ENCODE data around the gene SH3BGR.

Gene SH3BGR

GRCh38 chr21:39511102-39511501, 59.3 kb downstream of the SH3BGR start:
- Histone ChIP-seq H3K4me3 (replicated peaks; ENCODE audit: insufficient read depth, low read length) (no peak overlapping the region), H3K27me3 (ENCODE audit: insufficient read depth, poor library complexity, severe bottlenecking) (peaks cover 2% of the 10 kb centered on the region), H3K27ac (replicated peaks) (no peak overlapping the region)
- DNase-seq (ENCODE audit: low read depth in 1 of 2, low spot score in 1 of 2) = no peak
- no peak for TF ChIP-seq SPI1 (IDR thresholded peaks at IDR 0.05; ENCODE audit: borderline replicate concordance, low read depth)
- no peak for TF ChIP-seq POLR2AphosphoS5 (IDR thresholded peaks at IDR 0.05; ENCODE audit: low read depth)
- TF ChIP-seq GABPA (IDR thresholded peaks at IDR 0.05; ENCODE audit: low read depth) = no peak
- TF ChIP-seq CTCF (IDR thresholded peaks at IDR 0.05; ENCODE audit: insufficient read depth, low read length) = no peak
- TF ChIP-seq REST (IDR thresholded peaks at IDR 0.05; ENCODE audit: insufficient replicate concordance, low read depth) = no peak

GRCh38 chr21:39513735-39514134, 62.0 kb downstream of the SH3BGR start:
- H3K27me3 ChIP-seq (ENCODE audit: insufficient read depth, poor library complexity, severe bottlenecking) = peaks cover 2% of the 10 kb centered on the region
- TF ChIP-seq REST (IDR thresholded peaks at IDR 0.05; ENCODE audit: insufficient replicate concordance, low read depth) (no peak), GABPA (IDR thresholded peaks at IDR 0.05; ENCODE audit: low read depth) (no peak), POLR2AphosphoS5 (IDR thresholded peaks at IDR 0.05; ENCODE audit: low read depth) (no peak), CTCF (IDR thresholded peaks at IDR 0.05; ENCODE audit: insufficient read depth, low read length) (no peak), SPI1 (IDR thresholded peaks at IDR 0.05; ENCODE audit: borderline replicate concordance, low read depth) (no peak)
- no peak overlapping the region for H3K27ac ChIP-seq (replicated peaks)
- no peak for DNase-seq (ENCODE audit: low read depth in 1 of 2, low spot score in 1 of 2)
- H3K4me3 ChIP-seq (replicated peaks; ENCODE audit: insufficient read depth, low read length) = no peak overlapping the region

GRCh38 chr21:39515684-39516472, 64.1 kb downstream of the SH3BGR start:
- Histone ChIP-seq H3K27ac (replicated peaks) (no peak overlapping the region), H3K27me3 (ENCODE audit: insufficient read depth, poor library complexity, severe bottlenecking) (peaks cover 2% of the 10 kb centered on the region), H3K4me3 (replicated peaks; ENCODE audit: insufficient read depth, low read length) (no peak overlapping the region)
- DNase-seq (ENCODE audit: low read depth in 1 of 2, low spot score in 1 of 2) = no peak
- TF ChIP-seq GABPA (IDR thresholded peaks at IDR 0.05; ENCODE audit: low read depth) = no peak

- Histone ChIP-seq H3K27ac (replicated peaks) (no peak overlapping the region), H3K4me3 (replicated peaks; ENCODE audit: insufficient read depth, low read length) (no peak overlapping the region), H3K27me3 (ENCODE audit: insufficient read depth, poor library complexity, severe bottlenecking) (peaks cover 10% of the 10 kb centered on the region)
- DNase-seq (ENCODE audit: low read depth in 1 of 2, low spot score in 1 of 2) = peak; percentile 30 to 54
- no peak for TF ChIP-seq POLR2AphosphoS5 (IDR thresholded peaks at IDR 0.05; ENCODE audit: low read depth)
- TF ChIP-seq CTCF (IDR thresholded peaks at IDR 0.05; ENCODE audit: insufficient read depth, low read length) = peak; percentile 61
These were observed 66.5 kb downstream of the SH3BGR start for GRCh38 chr21:39518055-39518846.

All from HL-60 (cell line).